ENCODE data around the gene MYLK.
A peak's percentile ranks its signal among the peaks of the same experiment; 100 is the strongest.

The MYLK gene

GRCh38 chr3:123728014-123728413 lies 156.1 kb downstream of the MYLK start:
- Histone ChIP-seq H3K27me3 (ENCODE audit: insufficient read depth, poor library complexity, severe bottlenecking) (peaks cover 2% of the 10 kb centered on the region), H3K27ac (replicated peaks) (no peak overlapping the region), H3K4me3 (replicated peaks; ENCODE audit: insufficient read depth, low read length) (no peak overlapping the region)
- no peak for TF ChIP-seq CTCF (IDR thresholded peaks at IDR 0.05; ENCODE audit: insufficient read depth, low read length)
- TF ChIP-seq GABPA (IDR thresholded peaks at IDR 0.05; ENCODE audit: low read depth), result no peak
- no peak for TF ChIP-seq POLR2AphosphoS5 (IDR thresholded peaks at IDR 0.05; ENCODE audit: low read depth)
- no peak for TF ChIP-seq SPI1 (IDR thresholded peaks at IDR 0.05; ENCODE audit: borderline replicate concordance, low read depth)
- TF ChIP-seq, protein P1, sequence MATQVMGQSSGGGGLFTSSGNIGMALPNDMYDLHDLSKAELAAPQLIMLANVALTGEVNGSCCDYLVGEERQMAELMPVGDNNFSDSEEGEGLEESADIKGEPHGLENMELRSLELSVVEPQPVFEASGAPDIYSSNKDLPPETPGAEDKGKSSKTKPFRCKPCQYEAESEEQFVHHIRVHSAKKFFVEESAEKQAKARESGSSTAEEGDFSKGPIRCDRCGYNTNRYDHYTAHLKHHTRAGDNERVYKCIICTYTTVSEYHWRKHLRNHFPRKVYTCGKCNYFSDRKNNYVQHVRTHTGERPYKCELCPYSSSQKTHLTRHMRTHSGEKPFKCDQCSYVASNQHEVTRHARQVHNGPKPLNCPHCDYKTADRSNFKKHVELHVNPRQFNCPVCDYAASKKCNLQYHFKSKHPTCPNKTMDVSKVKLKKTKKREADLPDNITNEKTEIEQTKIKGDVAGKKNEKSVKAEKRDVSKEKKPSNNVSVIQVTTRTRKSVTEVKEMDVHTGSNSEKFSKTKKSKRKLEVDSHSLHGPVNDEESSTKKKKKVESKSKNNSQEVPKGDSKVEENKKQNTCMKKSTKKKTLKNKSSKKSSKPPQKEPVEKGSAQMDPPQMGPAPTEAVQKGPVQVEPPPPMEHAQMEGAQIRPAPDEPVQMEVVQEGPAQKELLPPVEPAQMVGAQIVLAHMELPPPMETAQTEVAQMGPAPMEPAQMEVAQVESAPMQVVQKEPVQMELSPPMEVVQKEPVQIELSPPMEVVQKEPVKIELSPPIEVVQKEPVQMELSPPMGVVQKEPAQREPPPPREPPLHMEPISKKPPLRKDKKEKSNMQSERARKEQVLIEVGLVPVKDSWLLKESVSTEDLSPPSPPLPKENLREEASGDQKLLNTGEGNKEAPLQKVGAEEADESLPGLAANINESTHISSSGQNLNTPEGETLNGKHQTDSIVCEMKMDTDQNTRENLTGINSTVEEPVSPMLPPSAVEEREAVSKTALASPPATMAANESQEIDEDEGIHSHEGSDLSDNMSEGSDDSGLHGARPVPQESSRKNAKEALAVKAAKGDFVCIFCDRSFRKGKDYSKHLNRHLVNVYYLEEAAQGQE (IDR thresholded peaks at IDR 0.05; ENCODE audit: insufficient replicate concordance, low read depth), result no peak
- no peak for DNase-seq (ENCODE audit: low read depth in 1 of 2, low spot score in 1 of 2)

- no peak overlapping the region for H3K4me3 ChIP-seq (replicated peaks; ENCODE audit: insufficient read depth, low read length)
- no peak overlapping the region for H3K27ac ChIP-seq (replicated peaks)
- DNase-seq (ENCODE audit: low read depth in 1 of 2, low spot score in 1 of 2), result no peak
- TF ChIP-seq GABPA (IDR thresholded peaks at IDR 0.05; ENCODE audit: low read depth) (no peak), SPI1 (IDR thresholded peaks at IDR 0.05; ENCODE audit: borderline replicate concordance, low read depth) (no peak), POLR2AphosphoS5 (IDR thresholded peaks at IDR 0.05; ENCODE audit: low read depth) (no peak), CTCF (IDR thresholded peaks at IDR 0.05; ENCODE audit: insufficient read depth, low read length) (no peak)
- TF ChIP-seq, protein P1 (IDR thresholded peaks at IDR 0.05; ENCODE audit: insufficient replicate concordance, low read depth), result no peak
- H3K27me3 ChIP-seq (ENCODE audit: insufficient read depth, poor library complexity, severe bottlenecking), result peaks cover 2% of the 10 kb centered on the region
Observed at GRCh38 chr3:123725652-123726400, 158.3 kb downstream of the MYLK start.

GRCh38 chr3:123724306-123724705 lies 159.8 kb downstream of the MYLK start:
- TF ChIP-seq, protein P1 (IDR thresholded peaks at IDR 0.05; ENCODE audit: insufficient replicate concordance, low read depth), result no peak
- TF ChIP-seq POLR2AphosphoS5 (IDR thresholded peaks at IDR 0.05; ENCODE audit: low read depth), result no peak
- no peak for TF ChIP-seq CTCF (IDR thresholded peaks at IDR 0.05; ENCODE audit: insufficient read depth, low read length)
- TF ChIP-seq GABPA (IDR thresholded peaks at IDR 0.05; ENCODE audit: low read depth), result no peak
- peak; percentile 58; the same call in 1 of the 2 replicates for TF ChIP-seq SPI1 (IDR thresholded peaks at IDR 0.05; ENCODE audit: borderline replicate concordance, low read depth)
- DNase-seq (ENCODE audit: low read depth in 1 of 2, low spot score in 1 of 2), result no peak
- Histone ChIP-seq H3K27ac (replicated peaks) (no peak overlapping the region), H3K4me3 (replicated peaks; ENCODE audit: insufficient read depth, low read length) (no peak overlapping the region), H3K27me3 (ENCODE audit: insufficient read depth, poor library complexity, severe bottlenecking) (no peaks in the 10 kb centered on the region)

Data from HL-60 (cell line).